D721Med (cell line): ENCODE data around the gene LRRFIP1.

ENCODE experiments used
- DNase-seq: peaks from one replicate; pipeline ENCODE4 v3.0.0; 2011; ENCODE audit warnings: low spot score; ENCODE audit not compliant: insufficient read length
- FAIRE-seq: peaks from 2 replicates; lab custom pipeline; 2011; peaks lifted over from hg19 to GRCh38; lab: Jason Lieb, UNC
- TF ChIP-seq, protein P1 (sequence below): IDR thresholded peaks from 2 replicates; pipeline ENCODE4 v1.5.1; 2012; ENCODE audit warnings: mild to moderate bottlenecking, control low read depth; ENCODE audit not compliant: insufficient read depth; ENCODE audit errors: missing control alignments

The LRRFIP1 gene

GRCh38 chr2:237692601-237693290 lies 65.4 kb downstream of the LRRFIP1 start:
- TF ChIP-seq, protein P1, sequence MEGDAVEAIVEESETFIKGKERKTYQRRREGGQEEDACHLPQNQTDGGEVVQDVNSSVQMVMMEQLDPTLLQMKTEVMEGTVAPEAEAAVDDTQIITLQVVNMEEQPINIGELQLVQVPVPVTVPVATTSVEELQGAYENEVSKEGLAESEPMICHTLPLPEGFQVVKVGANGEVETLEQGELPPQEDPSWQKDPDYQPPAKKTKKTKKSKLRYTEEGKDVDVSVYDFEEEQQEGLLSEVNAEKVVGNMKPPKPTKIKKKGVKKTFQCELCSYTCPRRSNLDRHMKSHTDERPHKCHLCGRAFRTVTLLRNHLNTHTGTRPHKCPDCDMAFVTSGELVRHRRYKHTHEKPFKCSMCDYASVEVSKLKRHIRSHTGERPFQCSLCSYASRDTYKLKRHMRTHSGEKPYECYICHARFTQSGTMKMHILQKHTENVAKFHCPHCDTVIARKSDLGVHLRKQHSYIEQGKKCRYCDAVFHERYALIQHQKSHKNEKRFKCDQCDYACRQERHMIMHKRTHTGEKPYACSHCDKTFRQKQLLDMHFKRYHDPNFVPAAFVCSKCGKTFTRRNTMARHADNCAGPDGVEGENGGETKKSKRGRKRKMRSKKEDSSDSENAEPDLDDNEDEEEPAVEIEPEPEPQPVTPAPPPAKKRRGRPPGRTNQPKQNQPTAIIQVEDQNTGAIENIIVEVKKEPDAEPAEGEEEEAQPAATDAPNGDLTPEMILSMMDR: no peak
- DNase-seq (no peak), FAIRE-seq (no peak)

DNA sequence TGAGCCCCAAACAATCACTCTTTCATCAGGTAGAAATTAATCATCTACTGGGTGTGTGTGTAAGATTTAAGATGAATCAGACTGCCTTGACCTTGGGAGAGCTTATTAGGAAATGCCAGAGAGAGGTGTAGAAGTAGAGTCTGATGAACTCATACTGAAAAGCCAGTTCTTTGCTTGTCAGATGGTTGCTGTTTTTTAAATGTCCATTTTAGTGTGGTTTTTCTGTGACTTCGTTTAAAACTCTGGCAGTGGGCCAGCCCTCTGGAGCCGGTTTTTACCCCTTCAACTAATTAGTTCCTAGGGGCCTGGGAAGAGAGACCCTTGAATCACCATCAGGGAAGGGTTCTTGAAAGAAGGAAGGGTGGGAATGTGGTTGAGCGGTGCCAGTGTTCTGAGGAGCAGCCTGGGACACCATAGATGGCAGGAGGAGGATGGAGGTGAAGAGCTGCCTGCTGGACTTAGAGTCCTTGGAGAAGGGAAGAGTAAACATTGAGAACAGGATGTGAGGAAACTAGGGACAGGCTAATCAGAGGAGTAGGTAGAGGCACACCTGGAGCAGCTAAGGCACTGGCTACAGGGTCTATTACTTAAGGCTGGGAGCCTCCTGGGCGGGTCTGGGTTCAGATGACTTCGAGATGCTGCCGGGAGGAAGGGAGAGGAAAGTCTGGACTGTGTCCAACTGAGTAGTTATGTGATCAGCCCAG lies 66.1 kb downstream of the LRRFIP1 start:
- DNase-seq (no peak), FAIRE-seq (no peak)
- TF ChIP-seq, protein P1: no peak

DNA sequence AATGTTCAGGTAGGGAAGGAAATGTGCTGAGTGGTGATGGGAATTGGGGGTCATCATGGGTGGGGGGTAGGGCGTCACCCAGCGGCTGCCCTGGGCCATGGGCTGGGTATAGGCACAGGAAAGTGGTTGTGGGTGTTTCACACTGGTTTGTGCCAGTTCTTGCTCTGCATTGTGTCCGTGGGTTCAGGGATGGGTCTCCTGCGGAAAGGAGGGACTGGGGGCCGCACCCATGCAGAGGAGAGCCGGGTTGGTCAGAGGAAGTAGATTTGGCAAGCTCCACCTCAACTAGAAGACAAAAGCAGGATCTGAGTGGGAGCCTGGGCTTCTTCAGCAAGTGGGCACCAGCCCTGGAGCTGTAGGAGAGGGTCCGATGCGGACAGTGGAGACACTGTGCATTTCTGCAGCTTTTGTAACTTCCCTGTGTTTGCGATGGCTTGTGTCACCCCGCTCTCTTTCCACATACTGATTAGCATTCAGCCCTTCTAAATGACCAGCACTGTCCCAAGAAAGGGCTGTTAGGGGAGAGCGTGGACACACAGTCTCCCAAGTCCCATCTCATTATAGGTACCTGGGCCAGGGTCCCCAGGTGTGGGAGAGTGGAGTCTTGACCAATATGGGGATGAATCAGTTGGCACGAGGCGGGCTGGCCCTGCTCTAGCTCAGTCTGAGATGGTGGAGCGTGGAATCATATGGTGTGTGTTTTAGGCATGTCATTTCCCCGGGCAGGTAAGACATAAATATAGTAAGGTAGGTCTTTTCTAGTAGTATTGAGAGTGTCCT lies 67.2 kb downstream of the LRRFIP1 start:
- no peak for FAIRE-seq

GRCh38 chr2:237695201-237695780 lies 67.9 kb downstream of the LRRFIP1 start:
- TF ChIP-seq, protein P1: no peak
- no peak for DNase-seq
- no peak for FAIRE-seq

More for the DNA sequence above, 67.2 kb downstream of the LRRFIP1 start:
- DNase-seq: no peak
- TF ChIP-seq, protein P1: no peak

- TF ChIP-seq, protein P1: no peak
- DNase-seq (no peak), FAIRE-seq (no peak)
Measured at GRCh38 chr2:237696461-237696860, 69.1 kb downstream of the LRRFIP1 start.

DNA sequence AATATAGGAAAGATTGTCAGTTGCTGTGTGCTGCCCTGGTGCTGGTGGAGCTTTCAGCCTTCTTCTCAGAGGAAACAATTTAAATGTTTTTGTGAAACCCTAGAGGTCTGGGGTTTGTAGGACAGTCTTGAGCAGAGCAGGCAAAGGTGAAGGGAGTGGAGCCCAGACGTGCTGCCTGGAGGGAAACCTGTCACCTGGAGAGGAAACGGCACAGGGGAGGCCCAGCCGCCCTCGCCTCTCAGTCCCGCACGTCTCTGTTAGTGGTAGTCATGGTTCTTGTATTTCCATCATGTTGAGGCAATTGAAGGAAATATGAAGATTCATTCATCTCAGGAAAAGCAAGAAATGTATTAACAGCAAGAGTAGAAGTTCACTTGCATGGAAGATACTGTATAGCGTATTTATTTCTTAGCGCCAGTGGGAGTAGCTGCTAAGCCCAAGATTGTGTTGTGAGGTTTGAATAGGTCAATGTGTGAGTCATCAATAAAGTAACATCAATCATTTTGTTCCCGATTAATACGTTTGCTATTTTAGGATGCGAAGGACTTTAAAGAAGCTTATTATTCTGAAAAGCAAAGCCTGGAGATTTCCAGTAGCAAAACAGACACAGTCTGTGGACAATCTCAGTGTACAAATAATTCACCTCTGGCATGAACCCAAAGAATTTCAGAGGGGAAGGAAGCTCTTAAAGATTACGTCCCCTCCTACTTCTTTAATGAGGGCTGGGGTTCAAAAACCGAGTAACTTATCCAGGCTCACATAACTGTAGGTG lies 70.4 kb downstream of the LRRFIP1 start:
- FAIRE-seq (no peak), DNase-seq (no peak)
- TF ChIP-seq, protein P1: no peak
